ENCODE measurements around the gene TMEM255B. TPM values are rescaled to one million over a fixed set of nuclear protein-coding genes. Genes with fewer than 3 reads are reported as not detected.

TMEM255B gene
- total and polyA plus RNA-seq, 9 of the 15 experiments (the other 6 are each of a cell fraction or from before 2014, with no cell fraction given): 0.01 to 0.75 (median 0.23) TPM

DNA sequence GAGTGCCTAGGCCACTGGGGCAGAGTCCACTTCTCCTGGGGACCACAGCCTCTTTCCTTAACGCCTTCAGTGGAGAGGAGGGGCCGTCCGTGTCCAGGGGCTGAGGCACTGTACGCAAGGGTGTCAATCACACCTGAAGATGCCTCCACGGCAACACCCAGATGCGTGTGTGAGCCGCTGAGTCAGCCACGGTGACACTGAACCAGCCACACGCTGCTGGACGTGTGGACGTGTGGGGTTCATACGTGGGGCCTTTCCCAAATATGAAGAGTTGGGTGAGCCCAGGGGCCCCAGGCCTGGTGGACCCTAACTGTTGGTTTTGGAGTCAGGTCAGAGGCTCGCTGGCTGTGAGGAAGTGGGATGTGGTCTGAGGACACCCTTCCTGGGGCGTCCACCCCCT lies 51.6 kb downstream of the TMEM255B start:
- BruUV-seq (replicated peaks): no TSS peak
- no peak overlapping the region for H3K4me2 ChIP-seq (ENCODE audit: insufficient read depth, low read length)
- peaks cover 0 to 19% of the 10 kb centered on the region in 2 experiments; a peak in 2 of 5 replicates for H3K4me1 ChIP-seq (replicated peaks in 1 of 2; ENCODE audit: control insufficient read depth in 2 of 2, insufficient read depth in 2 of 2, low read length in 2 of 2)
- H3K27me3 ChIP-seq (ENCODE audit: control insufficient read depth in 2 of 2, insufficient read depth in 2 of 2, low read length in 2 of 2): peaks cover 0 to 16% of the 10 kb centered on the region in 2 experiments; a peak in 2 of 5 replicates
- WGBS (ENCODE audit: insufficient coverage, low coverage, missing lambda C conversion rate): 11% methylated on average over 10 of the region's 14 CpGs
- H3K9ac ChIP-seq (ENCODE audit: insufficient read depth in 1 of 2, low read depth in 2 of 2, low read length in 2 of 2): no peak overlapping the region
- no peak for TF ChIP-seq HNRNPUL1 (IDR thresholded peaks at IDR 0.05; ENCODE audit: low read length)
- no peak for TF ChIP-seq TRIM28 (IDR thresholded peaks at IDR 0.05)
- TF ChIP-seq LEF1 (IDR thresholded peaks at IDR 0.05): no peak
- no peak for TF ChIP-seq ZNF444 (CRISPR knock-in tag; IDR thresholded peaks at IDR 0.05)
- no peak for TF ChIP-seq CREB1 (IDR thresholded peaks at IDR 0.05)
- TF ChIP-seq CREB1 (CRISPR knock-in tag; IDR thresholded peaks at IDR 0.05): no peak
- TF ChIP-seq ARID1B (IDR thresholded peaks at IDR 0.05): no peak
- no peak for TF ChIP-seq RBFOX2 (IDR thresholded peaks at IDR 0.05; ENCODE audit: low read depth, low read length)
- TF ChIP-seq TEAD1 (CRISPR knock-in tag; IDR thresholded peaks at IDR 0.05): no peak
- no peak for TF ChIP-seq CTCF (IDR thresholded peaks at IDR 0.05 in 2 of 3, conservative IDR thresholded peaks at IDR 0.05 in 1 of 3; ENCODE audit: insufficient read depth in 2 of 3, low read depth in 1 of 3, low read length in 3 of 3)
- TF ChIP-seq, protein P1, sequence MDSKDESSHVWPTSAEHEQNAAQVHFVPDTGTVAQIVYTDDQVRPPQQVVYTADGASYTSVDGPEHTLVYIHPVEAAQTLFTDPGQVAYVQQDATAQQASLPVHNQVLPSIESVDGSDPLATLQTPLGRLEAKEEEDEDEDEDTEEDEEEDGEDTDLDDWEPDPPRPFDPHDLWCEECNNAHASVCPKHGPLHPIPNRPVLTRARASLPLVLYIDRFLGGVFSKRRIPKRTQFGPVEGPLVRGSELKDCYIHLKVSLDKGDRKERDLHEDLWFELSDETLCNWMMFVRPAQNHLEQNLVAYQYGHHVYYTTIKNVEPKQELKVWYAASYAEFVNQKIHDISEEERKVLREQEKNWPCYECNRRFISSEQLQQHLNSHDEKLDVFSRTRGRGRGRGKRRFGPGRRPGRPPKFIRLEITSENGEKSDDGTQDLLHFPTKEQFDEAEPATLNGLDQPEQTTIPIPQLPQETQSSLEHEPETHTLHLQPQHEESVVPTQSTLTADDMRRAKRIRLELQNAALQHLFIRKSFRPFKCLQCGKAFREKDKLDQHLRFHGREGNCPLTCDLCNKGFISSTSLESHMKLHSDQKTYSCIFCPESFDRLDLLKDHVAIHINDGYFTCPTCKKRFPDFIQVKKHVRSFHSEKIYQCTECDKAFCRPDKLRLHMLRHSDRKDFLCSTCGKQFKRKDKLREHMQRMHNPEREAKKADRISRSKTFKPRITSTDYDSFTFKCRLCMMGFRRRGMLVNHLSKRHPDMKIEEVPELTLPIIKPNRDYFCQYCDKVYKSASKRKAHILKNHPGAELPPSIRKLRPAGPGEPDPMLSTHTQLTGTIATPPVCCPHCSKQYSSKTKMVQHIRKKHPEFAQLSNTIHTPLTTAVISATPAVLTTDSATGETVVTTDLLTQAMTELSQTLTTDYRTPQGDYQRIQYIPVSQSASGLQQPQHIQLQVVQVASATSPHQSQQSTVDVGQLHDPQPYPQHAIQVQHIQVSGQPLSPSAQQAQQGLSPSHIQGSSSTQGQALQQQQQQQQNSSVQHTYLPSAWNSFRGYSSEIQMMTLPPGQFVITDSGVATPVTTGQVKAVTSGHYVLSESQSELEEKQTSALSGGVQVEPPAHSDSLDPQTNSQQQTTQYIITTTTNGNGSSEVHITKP (IDR thresholded peaks at IDR 0.05; ENCODE audit: partially characterized antibody): no peak
- TF ChIP-seq ELK1 (CRISPR knock-in tag; IDR thresholded peaks at IDR 0.05): no peak
- TF ChIP-seq NEUROD1 (IDR thresholded peaks at IDR 0.05; ENCODE audit: borderline replicate concordance, low read depth, low read length, partially characterized antibody): no peak
- TF ChIP-seq MYNN (IDR thresholded peaks at IDR 0.05): no peak
- no peak for TF ChIP-seq MYNN (CRISPR knock-in tag; IDR thresholded peaks at IDR 0.05)
- TF ChIP-seq ZNF644 (tag; IDR thresholded peaks at IDR 0.05; ENCODE audit: low read depth): no peak
- TF ChIP-seq NCOR1 (IDR thresholded peaks at IDR 0.05): no peak
- TF ChIP-seq PML (IDR thresholded peaks at IDR 0.05; ENCODE audit: low read length): no peak
- TF ChIP-seq HOXB6 (CRISPR knock-in tag; IDR thresholded peaks at IDR 0.05; ENCODE audit: borderline replicate concordance): no peak
- H3K9me1 ChIP-seq (ENCODE audit: control insufficient read depth, insufficient read depth, low read length): no peaks in the 10 kb centered on the region
- no peak overlapping the region for H3K27ac ChIP-seq (ENCODE audit: extremely low read depth, low read depth, low read length)
- no peaks in the 10 kb centered on the region for H4K20me1 ChIP-seq (replicated peaks; ENCODE audit: control insufficient read depth, insufficient read depth, low read length)
- H3K4me3 ChIP-seq: no peak overlapping the region
- H3K36me3 ChIP-seq (ENCODE audit: control insufficient read depth, insufficient read depth, low read length): no peaks in the 10 kb centered on the region
- H3K9me3 ChIP-seq (replicated peaks; ENCODE audit: control insufficient read depth, insufficient read depth, low read depth, low read length): peaks cover 6% of the 10 kb centered on the region; the same call in 1 of the 2 replicates
- CTCF ChIA-PET (ENCODE audit: low intra/inter-chr PET ratio): no interaction called here
- POLR2A ChIA-PET: no interaction called here
- H3K79me2 ChIP-seq (ENCODE audit: control insufficient read depth, insufficient read depth, low read length): no peaks in the 10 kb centered on the region
- in situ Hi-C loops (cut with MboI): no loop called here
- intact Hi-C loops (cut with micrococcal nuclease): no loop called here
- FAIRE-seq (no peak), ATAC-seq (no peak), DNase-seq (ENCODE audit: extremely low read depth in 1 of 4, low spot score in 3 of 4) (no peak)
- no peak overlapping the region for H2AFZ ChIP-seq (ENCODE audit: low read depth, low read length)
